Dermis blood vessel endothelial cell (primary cell): ENCODE results near the gene ATP1A3. TPM values are rescaled to one million over a fixed set of nuclear protein-coding genes. Genes with fewer than 3 reads are reported as not detected.
"Not testable (repeated sequence)": the region's sequence is repeated elsewhere in the genome, so short reads cannot be mapped to it uniquely, and the experiment has no call there.

Experiments
- DNase-seq: peaks from one replicate; pipeline ENCODE4 v3.0.0; 2010
- total RNA-seq: library from RNA; depleted of rRNA; stranded (reverse); fragments of >200 nt; gene quantifications from 2 replicates; pipeline ENCODE4 v1.2.3, GENCODE V29; 2014

The ATP1A3 gene
- total RNA-seq, 1 donor from 2014 or later: under 0.01 TPM

GRCh38 chr19:41944336-41944735 lies 49.7 kb downstream of the ATP1A3 start:
- no peak for DNase-seq

GRCh38 chr19:41941410-41942202 lies 52.4 kb downstream of the ATP1A3 start:
- DNase-seq: no peak

DNA sequence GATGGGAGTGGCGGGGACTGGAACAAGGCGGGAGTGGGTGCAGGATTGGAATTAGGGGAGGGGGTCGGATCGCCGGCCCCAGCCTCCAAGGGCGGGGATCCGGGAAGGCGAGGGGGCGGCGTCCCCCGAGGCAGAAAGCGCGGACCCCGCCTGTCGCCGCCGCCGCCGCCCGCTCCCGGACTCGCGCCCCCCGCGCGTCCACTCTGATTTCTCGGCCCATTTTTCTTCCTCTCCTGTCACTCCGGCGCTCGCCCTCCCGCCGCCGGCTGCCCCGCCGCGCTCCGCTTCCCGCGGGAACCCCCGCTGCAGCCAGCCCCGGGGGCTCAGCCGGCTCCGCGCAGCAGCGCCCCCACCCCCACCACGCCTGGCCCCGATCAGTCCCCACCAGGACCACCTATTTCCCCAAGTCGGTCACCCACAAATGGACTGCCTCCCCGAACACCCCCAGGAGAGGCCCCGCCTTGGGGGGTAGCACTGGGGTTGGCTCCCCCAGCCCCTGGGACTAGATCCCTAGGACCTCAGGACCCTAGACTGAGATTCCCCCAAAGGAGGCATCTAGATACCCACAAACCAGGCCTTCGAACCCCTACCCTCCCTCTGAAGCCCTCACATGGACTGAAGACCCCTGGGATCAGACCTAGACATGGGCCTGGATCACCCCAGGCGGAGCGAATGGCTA lies 53.2 kb downstream of the ATP1A3 start:
- no peak for DNase-seq

- DNase-seq: no peak
Measured at GRCh38 chr19:41939861-41940730, 53.9 kb downstream of the ATP1A3 start.

- not testable (repeated sequence) for DNase-seq
Measured at GRCh38 chr19:41939209-41939608, 54.8 kb downstream of the ATP1A3 start.

DNA sequence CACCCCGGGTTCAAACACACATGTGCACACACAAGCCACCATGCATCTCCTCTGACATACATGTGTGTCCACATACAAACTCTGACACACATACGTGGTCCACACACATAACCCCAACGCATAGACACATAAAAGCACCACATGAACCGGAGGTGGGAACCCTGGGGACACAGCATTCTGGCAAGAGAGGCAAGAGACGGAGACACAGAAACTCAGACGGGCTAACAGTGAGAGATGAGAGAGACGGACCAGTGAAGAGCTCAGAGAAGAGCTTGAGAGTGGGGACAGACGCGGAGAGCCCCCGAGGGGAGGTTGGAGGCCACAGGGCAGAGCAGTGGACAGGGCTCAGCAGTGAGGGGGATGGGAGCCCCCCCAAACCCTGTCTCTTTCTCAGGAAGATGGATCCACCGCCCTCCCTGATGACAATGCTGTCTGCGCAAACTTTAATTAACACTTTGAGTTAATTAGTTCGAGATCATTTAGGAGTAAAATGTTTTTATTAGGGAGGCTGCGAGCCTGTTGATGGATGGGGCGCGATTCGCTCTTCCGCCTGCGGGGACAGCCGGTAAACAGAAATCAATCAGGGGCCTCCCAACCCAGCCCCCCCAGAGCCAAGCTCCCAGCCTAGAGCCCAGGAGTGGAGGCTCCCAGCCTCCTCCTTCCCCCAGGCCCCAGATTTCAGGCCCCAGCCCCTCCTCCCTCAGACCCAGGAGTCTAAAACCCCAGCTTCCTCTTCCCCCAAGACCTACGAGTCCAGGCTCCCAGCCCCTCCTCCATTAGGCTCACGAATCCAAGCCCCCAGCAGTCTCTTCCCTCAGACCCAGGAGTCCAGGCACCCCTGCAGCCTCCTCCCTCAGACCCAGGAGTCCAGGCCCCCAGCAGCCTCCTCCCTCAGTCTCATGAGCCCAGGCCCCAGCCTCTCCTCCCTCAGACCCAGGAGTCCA lies 56.2 kb downstream of the ATP1A3 start:
- no peak for DNase-seq

- no peak for DNase-seq
Measured at GRCh38 chr19:41936961-41937360, 57.1 kb downstream of the ATP1A3 start.

DNA sequence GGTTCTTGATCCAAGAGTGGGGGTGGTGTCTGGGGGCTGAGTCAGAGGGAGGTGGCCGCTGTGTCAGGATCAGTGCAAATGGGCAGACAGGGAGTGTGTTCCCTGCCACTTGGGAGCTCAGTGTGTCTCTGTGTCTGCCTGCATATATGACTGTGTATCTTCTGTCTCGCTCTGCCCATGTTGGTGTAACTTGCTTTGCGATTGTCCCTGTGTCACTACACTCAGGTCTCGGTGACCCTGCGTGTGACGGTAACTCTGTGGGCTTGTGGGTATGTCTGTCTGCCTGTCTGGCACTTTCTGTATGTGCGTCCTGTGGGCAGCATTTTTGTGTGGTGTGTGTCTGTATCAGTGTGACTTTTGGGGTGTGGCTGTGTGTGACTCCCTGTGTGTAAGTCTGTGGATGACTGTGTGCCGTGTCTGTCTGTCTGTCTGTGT lies 57.6 kb downstream of the ATP1A3 start:
- DNase-seq: no peak

DNA sequence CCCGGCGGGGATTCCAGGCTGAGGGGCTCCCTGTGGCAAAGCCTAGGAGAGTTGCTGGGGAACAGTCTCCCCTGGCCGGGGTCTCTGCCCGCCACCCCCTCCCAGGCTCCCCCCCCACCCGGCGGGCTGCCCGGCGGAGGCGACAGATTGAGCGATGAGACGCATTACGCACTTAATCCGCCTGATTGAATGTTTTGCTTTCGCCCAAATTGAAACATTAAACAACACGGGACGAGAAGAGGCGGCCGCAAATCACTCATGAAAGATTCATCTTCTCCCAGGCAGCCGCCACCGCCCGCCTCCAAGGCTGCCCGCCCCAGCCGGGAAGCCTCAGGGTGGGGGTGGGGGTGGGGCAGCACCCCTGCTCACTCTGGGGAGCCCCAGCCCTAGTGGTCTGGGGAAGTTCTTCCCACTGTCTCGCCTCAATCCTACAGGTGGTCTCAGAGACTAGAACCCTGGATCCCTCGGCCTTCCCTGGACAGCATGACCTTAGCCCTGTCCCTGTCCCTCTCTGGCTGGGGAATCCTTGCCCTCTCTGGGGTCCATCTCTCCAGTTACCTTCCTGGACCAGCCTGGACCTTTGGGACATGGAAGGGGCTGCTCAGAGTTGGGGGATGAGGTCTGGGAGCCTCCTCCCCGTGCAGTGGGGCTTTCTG lies 58.1 kb downstream of the ATP1A3 start:
- no peak for DNase-seq

GRCh38 chr19:41934849-41935374 lies 59.1 kb downstream of the ATP1A3 start:
- peak; percentile 78 for DNase-seq

DNA sequence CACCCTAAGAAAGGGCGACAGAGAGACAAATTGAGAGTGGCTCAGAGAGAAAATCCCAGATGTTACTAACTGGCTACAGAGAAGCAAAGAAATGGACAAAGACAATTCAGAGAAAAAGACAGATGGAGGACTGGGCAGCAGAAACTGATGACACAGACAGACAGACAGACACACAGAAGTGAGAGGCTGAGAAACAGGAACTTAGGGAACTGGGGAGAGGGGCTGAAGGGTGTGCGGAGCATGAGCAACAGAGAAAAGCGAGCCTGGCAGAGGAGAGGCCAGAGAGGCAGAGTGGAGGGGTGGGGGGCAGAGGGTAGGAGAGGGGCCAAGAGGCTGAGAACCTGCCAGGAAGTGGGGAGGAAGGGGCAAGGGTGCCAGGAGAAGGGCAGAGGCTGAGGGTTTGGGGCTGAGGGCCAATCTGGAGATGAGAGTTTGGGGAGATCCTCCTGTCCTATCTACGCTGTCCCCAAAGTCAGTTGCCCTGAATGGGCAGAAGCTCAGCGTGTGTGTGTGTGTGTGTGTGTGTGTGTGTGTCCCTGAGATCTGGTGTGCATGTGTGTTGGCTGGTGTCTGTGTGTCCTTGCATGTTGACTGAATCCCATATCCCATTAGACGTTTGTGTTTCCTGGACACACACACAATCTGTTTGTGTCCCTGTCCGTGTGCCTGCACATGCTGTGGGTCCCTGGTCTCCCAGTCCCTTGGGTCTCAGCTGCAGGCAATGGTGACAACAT lies 60.2 kb downstream of the ATP1A3 start:
- DNase-seq: no peak

DNA sequence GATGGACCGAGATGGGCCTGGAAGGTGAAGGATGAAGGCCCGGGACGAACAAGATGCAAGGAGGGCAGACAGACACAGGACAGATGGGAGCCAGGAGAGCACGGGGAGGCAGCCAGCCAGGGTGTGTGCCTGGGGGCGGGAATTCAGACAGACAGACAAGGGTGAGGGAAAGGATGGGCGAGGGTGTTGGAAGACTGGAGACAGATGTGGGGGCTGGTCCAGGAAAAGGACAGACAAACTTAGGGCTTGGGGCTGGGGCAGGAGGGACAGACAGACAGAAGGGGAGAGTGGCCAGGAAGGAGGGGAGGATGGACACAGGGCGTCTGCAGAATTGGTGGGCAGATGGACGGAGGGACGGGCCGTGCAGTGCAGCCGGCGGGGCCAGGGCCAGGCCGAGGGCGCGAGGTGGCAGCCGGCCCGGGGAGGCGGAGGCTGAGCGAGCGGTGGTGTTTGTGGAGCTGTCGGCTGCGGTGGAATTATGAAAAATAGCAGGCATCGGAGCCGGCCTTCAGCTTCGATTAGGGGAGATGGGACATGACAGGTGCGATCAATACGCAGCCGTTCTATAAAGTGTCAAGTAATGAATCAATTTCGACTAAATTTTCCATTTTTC lies 61.2 kb downstream of the ATP1A3 start:
- no peak for DNase-seq

DNA sequence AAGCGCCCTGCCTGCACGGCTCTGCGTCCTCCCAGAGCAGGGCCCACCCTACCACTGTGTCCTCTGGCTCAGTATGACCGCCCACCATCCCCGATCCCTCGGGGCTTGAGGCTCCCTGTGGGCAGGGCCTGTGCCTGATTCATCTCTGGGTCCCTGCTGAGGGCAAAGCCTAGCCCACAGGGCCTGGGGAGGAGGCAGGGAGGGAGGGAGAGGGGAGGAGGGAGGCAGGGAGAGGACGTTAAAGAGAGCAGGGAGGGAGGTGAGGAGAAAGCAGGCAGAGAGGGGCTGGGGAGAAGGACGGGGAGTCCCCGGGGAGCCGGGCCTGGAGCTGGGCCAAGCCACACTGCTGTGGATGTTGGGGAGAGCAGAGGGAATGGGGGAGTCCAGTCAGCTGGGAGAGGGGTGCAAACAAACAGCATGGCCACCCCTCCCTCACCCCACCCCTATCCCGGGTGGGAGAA lies 61.7 kb downstream of the ATP1A3 start:
- DNase-seq: no peak

GRCh38 chr19:41930926-41931592 lies 63.0 kb downstream of the ATP1A3 start:
- DNase-seq: peak; percentile 23

DNA sequence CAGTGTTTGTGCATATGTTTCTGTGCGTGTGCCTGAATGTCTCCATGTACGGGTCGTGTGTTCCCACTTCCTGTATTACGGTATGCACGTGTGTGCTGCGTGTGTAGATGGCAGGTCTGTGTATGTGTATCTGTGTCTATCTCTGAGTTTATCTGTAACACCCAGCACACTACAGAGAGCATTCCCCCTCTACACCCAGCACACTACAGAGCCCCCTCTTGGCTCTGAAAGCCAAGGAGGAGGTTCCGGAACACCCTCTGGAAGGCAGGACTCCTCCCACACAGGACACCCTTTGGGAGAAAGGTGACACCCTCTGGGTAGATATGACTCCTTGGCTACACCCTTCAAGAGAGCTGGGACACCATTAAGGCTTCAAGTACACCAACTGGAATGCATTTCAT lies 63.7 kb downstream of the ATP1A3 start:
- no peak for DNase-seq

- DNase-seq: no peak
Measured at GRCh38 chr19:41929536-41930071, 64.4 kb downstream of the ATP1A3 start.

DNA sequence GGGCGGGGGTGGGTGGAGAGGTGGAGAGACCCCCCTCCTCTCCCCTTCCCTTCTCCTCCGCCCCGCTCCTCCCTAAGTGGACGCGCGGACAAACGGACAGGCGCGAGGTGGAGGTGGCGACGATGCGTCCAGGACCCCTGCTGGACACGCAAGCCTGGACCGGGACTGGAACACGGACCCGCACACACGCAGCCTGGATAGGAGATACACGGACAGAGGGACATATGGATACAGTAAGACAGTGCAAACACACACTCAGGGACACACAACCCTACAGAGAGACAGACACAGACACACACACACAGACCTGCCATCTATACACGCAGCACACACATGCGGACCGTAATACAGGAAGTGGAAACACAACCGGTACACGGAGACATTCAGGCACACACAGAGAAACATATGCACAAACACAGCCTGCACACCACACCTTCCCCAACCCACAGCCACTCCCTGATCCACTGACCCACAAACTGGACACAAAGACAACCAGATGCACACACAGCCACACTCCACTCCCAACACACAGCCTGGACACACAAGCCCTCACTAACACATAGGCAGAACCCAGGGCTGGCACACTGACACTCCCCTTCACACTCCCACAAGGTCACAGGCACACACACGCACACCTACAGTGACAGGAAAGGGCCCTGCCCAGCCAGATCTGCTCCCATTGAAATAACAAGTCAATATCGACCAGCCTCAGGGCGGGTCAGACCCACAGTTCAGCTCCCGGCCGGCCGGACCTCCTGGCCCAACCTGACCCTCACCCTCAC lies 65.1 kb downstream of the ATP1A3 start:
- DNase-seq: no peak

- DNase-seq: peak; percentile 21
Measured at GRCh38 chr19:41928221-41928683, 65.8 kb downstream of the ATP1A3 start, which contains the start of gene ERFL. Gene ERFL, minus strand, starts transcription at chr19:41928449. Its CDS starts 15,530 bp downstream, at chr19:41912919.
